Iris pigment epithelial cell (primary cell): Measurements from ENCODE around the gene MTF1.

Source experiments
- DNase-seq: peaks from one replicate; pipeline ENCODE4 v3.0.0-alpha.2; 2011; ENCODE audit warnings: low read depth

Gene MTF1

DNA sequence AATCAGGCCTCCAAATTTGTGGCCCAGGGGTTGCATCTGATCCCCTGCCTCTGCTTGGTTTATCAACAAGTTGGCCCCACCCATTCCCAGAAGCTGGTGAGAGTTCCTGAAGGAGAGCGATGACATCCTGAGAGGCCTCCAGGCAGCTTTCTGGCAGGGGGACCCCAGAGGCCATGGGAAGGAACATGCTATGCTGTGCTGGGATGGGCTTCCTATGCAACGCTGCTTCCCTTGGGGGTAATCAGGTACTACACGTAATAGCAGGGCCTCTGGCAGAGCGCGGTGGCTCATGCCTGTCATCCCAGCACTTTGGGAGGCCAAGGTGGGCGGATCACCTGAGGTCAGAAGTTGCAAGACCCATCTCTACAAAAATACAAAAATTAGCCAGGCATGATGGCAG is 8.4 kb upstream of the MTF1 start:
- no peak for DNase-seq

DNA sequence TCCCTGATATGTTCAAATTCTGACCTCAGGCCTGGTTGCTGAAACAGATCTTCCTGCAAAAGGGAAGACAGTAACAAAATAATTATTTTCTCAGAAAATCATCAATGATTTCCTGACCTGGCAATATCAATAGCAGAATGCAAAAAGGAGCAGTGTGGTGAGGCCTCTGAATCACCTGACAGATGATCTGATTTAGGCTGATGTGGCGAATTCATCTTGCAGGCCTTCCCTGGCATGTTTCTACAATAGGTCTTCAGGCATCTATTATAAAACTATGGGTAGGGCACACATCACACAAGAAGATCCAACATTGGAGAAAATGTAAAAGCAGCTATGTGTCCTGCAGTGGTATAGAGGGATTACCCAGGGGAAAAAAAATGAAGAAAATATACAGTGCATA is 7.1 kb upstream of the MTF1 start:
- DNase-seq = no peak

DNA sequence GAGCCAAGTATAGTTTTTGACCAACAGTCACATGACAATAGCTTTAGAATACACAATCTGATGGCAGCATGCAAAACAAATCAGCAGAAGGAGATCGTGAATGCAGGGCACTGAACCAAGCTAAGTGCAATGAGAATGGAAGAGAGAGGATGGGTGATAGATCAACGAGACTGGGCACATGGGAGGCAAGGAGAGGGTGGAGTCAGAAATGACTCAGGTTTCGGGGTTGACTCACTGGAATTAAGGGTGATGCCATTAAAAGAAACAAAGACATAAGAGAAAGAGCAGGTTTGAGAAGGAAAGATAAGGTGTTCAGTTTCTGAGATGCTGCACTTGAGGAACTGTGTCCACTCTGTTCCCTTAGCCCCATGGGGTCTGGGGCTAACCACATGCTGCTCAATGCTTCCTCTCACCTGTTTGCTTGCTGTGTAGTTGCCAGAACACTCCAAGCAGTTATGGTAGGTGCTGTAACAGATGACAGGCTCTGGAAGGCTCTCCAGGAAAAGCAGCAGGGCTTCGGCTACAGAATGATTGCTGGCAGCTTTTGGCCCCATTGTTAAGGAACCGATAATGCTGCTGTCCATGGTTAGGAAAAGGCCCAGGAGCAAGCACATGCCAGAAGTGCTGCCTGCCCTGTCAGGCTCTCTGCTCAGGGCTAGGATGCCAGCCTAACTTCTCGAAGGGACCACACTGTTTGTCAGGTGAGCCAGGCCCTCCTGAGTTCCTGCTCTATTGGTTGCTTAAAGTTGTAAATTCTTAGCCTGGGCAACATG is 6.1 kb upstream of the MTF1 start:
- DNase-seq = peak; percentile 31

DNA sequence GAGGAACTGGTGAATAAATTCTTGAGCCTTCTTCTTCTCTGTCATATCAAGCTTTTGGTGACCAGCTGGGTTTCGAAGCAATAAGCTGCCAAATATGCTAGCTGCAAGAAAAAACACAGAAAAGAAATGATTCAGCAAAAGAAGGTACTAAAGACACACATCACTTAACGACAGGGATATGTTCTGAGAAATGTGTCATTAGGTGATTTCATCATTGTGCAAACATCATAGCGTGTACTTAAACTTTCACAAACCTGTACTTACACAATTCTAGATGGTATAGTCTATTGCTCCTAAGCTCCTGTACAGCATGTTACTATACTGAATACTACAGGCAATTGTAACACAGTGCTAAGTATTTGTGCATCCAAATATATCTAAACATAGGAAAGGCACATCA is 2.9 kb upstream of the MTF1 start:
- DNase-seq = peak; percentile 12

DNA sequence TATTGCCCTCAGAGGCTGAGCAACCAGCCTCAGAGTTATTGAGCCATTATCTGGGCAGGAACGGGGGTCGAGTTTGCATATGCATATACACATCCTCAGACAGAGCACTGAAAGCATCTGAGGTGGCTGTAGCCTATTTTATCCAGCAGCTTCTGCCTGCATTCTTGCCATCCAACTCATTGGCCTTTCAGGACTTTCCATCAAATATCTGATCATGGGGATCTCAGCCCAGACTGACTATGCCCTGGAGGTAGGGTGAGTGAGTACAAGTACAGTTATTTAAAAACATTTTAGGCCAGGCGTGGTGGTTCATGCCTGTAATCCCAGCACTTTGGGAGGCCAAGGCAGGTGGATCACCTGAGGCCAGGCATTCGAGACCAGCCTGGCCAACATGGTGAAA is 1.8 kb upstream of the MTF1 start:
- DNase-seq = no peak

DNA sequence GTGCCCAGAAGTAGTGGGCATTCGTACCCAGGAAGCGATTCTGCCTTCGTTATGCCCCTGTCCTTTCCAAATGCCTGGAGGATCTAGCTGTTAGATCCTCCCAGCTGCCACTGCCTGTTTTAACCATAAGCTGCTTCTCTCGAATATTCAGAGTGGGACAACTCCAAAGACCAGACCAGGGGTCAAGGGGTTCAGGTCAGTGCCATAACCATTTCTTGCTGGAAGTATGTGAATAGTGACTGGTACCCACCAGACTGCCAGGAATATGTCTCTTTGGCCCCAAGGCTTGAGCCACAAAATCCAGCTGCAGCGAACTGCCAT is 914 bp upstream of the MTF1 start:
- DNase-seq = no peak

DNA sequence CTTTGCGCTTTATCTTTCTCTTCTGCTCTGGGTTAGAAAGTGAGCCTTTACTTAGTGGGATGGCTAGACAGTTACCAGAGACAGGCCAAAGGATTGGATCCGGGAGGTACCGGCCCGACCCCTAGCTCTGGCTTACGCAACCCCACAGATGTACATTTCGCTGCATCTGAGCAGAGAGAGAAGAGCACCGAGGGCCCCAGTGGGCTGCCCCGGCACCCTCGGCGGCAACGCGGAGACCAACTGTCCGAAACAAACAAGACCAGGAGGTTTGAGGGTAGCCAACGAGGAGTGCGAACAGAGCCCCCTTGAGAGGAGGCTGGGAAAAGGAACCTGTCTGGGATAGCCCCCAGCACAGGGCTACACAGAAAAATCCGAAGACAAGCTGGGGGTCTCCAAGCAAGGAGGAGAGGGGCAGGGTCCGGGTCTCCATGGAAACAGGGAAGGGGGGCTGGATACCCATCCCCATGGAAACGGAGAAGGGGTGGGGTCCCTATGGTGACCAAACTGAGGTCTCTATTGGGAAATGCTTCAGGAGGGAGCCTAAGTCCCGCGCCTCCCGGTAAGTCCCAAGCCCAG is 373 bp downstream of the MTF1 start:
- peak; percentile 70 for DNase-seq

DNA sequence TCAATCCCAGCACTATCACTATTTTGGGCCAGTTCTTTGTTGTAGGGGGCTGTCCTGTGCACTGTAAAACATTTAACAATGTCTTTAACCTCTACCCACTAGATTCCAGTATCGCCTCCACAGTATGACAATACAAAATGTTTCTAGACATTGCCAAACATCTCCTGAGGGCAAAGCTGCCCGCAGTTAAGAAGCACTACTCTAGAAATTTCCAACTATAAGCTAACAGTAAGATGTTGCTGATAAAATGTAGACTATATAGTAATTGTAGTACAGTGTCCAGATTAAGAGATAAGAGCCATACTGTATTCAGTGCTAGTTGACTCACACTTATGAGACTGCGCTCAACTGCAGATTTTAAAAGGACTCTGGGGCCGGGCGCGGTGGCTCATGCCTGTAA is 5.0 kb downstream of the MTF1 start:
- no peak for DNase-seq

DNA sequence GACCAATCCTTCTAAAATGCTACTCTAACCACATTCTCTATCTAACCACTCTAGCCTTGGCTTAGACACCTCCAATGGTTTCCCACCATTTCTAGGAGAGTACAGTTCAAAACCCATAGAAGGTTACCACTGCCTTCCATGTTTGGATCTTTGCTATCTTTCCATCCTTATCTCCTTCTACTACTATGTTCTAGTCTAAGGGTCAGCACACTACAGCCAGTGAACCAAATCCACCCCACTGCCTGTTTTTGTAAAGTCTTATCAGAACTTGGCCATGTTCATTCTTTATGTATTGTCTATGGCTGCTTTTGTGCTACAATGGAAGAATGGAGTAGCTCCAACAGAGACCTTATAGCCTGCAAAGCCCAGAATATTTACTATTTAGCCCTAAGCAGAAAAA is 6.2 kb downstream of the MTF1 start:
- no peak for DNase-seq

DNA sequence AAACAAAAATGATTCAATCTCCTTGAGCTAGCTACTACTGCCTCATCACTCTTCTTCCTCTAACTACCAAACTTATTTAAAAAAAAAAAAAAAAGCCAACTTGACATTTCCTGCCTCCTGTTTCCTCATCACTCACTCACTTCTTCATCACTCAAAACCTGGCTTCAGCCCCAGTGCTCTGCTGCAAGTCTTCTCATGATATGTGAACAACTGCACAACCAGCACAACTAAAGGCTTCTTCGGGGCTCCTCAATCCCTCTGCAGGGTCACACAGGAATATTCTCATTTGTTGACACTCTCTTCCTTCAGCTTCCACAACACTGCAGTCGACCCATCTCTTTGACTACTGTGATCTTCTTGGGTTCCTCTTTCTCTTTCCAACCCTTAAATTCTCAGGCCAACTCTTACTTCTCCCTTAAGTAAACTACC is 7.6 kb downstream of the MTF1 start:
- peak; percentile 63 for DNase-seq

DNA sequence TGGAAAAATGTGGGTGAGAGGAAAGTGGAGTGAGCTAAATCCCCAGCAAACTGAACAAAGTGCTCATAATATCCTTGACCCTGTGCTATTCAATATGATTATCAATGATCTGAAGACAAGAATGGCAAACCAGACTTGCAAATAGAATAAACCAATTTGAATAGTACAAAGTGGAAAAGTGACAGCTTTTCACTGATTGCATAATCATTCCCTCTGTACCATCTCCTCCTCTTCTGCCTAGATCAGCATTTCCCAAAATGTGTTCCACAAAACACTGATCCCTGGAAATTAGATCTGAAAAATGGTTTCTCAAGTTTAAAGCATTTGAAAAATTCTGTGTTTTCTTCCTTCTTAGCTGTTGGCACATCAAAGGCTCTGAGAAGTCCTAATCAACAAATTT is 8.1 kb downstream of the MTF1 start:
- DNase-seq = no peak

DNA sequence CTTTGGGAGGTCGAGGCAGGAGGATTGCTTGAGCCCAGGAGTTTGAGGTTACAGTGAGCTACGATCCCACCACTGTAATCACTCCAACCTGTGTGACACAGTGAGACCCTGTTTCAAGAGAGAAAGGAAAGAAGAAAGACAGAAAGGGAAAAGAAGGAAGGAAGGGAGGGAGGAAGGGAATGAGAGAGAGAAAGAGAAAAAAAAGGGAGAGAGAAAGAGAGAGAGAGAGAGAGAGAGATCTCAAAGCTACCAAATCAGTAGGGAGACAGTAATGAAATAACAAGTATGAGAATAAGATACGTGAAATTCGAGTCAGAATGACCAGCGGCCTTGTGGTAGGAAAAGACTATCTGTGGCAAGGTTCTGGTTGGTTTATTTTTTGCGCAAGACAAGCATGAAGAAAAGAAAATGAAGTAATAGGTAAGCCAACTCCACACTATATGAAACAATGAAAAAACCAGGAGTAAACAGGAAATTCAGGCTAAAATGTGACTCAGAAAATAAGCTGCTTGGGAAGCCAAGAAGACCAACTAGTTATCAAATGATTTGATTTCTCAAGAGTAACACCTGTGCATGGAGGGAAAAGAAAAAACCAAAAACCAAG is 8.9 kb downstream of the MTF1 start:
- peak; percentile 77 for DNase-seq

DNA sequence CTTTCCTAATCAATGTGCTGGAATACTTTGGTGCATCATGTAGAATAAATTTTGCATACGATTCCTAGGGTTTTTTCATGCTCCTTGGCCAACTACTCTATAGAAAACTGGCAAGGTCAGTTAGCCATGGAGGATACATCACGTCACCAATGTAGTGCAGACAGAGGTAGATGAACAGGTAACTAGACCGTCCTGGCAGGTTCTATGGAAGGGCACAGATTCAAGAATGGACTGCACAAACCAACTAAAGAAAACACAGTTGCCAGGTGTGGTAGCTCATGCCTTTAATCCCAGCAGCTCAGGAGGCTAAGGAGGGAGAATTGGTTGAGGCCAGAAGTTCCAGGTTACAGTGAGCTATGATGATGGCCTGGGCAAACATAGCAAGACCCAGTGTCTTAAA is 9.9 kb downstream of the MTF1 start:
- DNase-seq = no peak

DNA sequence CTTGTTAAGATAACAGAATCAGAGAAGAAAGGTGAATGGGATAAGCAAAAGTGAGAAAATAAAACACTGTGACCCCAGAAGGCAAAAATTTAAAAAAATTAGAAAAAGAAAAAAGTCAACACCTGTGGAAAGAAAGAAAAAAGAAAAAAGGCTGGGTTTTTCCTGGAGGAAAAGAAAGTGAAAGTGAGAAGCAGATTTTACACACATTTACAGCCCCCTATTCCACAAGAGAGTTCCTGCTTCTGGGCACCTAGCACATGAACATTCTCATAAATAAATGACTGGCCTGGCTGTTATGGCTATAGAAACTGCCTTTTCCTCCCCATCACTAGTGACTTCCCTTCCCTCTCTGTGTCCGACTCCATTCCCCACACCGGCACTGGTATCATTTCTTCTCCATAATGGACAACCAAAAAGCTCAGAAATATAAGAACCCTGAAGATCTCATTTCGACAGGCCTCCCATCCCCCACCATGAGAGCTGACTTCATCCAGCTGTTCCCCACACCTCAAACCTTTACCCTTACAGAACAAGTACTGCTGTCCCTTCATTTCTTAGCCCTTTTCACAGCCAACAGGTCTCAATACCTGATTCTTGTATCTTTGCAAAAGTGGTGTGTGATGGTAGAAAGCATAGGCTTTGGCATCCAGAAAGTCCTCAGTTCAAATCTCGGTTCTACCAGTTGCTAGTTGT is 12.6 kb downstream of the MTF1 start:
- no peak for DNase-seq

DNA sequence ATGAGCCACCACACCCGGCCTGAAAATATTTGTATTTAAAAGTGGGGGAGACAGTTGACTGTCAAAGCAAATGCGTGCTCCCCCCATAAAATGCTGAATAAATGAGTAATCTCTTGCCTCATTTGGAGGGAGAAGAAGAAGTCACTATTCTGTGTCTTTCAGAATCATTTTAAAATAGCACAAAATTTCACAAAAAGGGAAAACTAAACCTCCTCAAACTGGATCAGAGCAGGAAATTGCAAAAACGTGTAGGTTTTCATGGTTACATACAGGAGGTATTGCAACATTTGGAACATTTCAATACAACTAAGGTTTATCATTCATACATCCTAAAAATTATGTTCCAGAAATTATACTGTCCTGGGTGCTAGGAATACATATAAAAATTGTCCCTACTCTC is 13.6 kb downstream of the MTF1 start:
- DNase-seq = peak; percentile 49

DNA sequence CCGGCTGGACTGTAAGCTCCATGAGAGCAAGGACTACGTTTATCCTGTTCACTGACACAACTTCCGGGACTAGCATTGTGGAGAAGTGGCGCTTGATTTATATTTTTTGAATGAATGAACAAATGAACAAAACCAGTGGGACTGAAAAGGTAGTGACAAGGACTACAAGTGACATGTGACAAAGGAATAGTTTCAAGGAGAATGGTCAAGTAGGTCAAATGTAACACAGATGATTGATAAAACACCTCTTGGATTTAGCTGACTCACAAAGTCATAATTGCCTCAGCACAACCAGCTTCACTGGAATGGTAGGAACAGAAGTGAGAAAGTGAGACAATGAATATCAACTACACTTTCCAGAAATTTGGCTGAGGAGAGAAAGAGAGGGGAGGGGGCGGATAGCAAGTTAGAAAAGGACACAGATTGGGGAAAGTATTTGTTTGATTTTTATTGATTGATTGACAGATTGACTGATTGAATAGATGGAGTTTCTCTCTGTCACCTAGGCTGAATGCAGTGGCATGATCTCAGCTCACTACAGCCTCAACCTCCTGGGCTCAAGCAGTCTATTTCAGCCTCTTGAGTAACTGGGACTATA is 14.2 kb downstream of the MTF1 start:
- no peak for DNase-seq

DNA sequence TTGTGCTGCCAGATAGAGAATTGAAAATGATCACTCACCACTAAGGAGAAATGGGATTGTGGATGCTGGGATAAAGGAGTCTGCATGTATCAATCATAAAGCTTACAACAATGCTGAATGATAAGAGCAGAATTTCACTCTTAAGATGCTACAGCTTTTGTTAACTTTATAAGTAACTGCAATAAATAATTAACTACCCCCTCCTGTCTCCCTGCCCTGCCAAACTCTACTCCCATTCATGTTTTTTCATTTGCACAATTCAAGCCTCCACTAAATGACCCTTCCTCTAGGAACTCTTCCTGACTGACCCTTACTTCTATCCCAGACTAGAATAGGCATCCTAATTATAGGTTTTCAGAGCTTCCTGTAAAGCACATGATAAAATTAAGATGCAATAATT is 14.9 kb downstream of the MTF1 start:
- no peak for DNase-seq

DNA sequence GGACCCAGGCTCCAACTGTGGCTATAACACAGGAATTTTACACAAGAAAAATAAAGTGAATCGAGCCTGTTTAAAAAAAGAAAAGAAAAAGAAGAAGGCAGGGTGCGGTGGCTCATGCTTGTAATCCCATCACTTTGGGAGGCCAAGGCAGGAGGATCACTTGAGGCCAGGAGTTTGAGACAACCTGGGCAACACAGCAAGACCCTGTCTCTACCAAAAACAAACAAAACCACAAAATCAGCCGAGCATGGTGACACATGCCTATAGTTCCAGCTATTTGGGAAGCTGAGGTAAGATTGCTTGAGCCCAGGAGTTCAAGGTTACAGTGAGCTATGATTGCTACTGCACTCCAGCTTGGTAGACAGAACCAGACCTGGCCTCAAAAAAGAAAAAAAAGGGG is 17.7 kb downstream of the MTF1 start:
- DNase-seq = no peak

DNA sequence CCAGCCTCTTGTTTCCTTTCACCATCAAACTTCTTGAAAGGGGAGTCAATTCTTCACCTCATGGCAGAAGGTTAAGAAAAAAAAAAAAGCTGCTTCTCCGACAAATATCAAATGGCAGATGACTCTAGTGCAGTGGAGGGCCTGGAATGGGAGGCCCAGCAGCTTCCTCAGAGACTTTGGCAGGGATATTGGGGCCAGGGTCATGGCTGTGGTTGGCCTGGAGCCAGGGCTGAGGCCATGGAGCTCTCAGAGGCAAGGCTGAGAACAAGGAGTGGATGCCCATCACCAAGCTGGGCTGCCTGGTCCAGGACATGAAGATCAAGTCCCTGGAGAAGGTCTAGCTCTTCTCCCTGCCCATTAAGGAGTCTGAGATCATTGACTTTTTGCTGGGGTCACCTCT is 18.7 kb downstream of the MTF1 start:
- peak; percentile 20 for DNase-seq

DNA sequence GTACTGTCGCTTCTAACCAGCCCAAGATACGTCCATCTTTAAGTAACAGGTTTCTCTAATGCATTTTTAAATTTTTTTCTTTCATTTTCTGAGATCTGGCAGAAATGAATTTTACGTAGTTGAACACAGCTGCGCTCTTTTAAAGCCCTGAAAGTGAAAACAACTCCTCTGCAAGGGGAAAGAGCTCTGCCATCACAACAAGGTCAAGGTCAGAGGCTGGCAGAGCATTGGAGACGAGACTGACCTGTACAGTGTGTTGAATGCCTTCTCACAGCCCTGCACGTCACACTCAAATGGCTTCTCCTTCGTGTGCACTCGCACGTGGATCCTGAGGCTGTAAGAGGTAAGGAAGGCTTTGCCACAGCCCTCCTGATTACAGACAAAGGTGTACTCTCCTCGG is 19.7 kb downstream of the MTF1 start:
- DNase-seq = no peak

DNA sequence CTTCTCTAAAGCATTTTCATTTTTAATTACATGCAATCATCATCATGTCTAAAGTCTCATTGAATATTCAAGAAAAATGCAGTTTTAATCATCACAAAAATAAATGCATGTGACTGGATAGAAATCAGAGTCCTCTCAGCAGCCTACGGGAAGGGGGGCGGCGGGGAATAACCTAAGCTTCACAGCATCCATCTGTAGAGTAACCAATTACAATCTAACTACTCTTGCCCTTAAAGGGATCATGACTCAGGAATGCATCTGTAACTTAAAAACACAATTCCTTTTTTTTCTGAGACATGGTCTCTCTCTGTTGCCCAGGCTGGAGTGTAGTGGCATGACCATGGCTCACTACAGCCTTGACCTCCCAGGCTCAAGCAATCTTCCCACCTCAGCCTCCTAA is 22.6 kb downstream of the MTF1 start:
- DNase-seq = no peak

DNA sequence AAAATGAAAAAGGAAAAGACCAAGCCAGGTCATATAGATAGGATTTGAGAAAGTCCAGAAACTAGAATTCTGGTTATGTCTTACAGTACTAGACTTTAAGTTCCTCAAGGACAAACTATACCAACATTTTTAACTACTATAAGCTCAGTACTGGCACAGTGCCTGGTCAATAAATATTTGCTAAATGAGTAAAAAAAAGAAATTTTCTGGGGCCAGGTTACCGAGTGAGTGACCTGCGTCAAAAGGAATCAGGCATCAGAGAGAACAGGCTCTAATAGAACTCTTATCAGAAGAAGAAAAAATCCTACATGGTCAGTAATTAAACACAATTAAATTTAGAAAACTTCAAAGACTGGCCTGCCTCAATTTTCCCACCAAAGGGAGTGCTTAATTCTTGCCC is 27.6 kb downstream of the MTF1 start:
- peak; percentile 33 for DNase-seq

DNA sequence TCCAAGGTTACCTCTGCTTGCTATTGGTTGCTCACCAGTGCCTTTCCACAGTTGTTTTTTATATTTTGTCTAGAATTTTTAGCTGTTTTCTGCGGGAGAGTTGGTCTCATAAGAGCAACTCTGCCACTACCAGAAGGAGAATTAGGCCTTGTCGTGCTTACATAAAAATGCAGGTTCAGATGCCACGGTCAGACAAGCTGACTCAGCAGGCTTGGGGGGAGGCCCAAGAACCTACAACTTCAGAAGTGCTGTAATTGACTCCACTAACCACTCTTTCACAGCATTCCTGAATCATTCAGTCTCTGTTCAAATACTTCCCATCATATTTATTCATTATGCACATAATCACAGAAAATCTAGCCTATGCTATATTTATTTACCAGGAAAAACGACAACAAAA is 28.3 kb downstream of the MTF1 start:
- peak; percentile 22 for DNase-seq
